Glutamatergic neuron (in vitro differentiated cells): ENCODE measurements around the gene SPRR2A. TPM values are rescaled to one million over a fixed set of nuclear protein-coding genes. Genes with fewer than 3 reads are reported as not detected.
"Not testable (repeated sequence)": the region's sequence is repeated elsewhere in the genome, so short reads cannot be mapped to it uniquely, and the experiment has no call there.

Source experiments
- DNase-seq: peaks from one replicate; pipeline ENCODE4 v3.0.0; 2022
- H3K27ac Mint-ChIP-seq: one replicate; pipeline ENCODE4 v1.8.0; 2020; ENCODE audit warnings: mild to moderate bottlenecking, mixed read lengths, inconsistent platforms; ENCODE audit not compliant: unreplicated experiment
- H3K27me3 Mint-ChIP-seq: one replicate; pipeline ENCODE4 v1.8.0; 2020; ENCODE audit warnings: mild to moderate bottlenecking, moderate library complexity, mixed read lengths, inconsistent platforms; ENCODE audit not compliant: unreplicated experiment
- H3K36me3 Mint-ChIP-seq: one replicate; pipeline ENCODE4 v1.8.0; 2020; ENCODE audit warnings: mild to moderate bottlenecking, mixed read lengths, inconsistent platforms; ENCODE audit not compliant: unreplicated experiment
- H3K4me1 Mint-ChIP-seq: one replicate; pipeline ENCODE4 v1.8.0; 2020; ENCODE audit warnings: mild to moderate bottlenecking, low read depth, mixed read lengths, inconsistent platforms; ENCODE audit not compliant: unreplicated experiment
- H3K4me3 Mint-ChIP-seq: one replicate; pipeline ENCODE4 v1.8.0; 2020; ENCODE audit warnings: mild to moderate bottlenecking, mixed read lengths, inconsistent platforms; ENCODE audit not compliant: unreplicated experiment
- H3K9me3 Mint-ChIP-seq: one replicate; pipeline ENCODE4 v1.8.0; 2020; ENCODE audit warnings: mild to moderate bottlenecking, moderate library complexity, mixed read lengths, inconsistent platforms; ENCODE audit not compliant: unreplicated experiment
- CTCF ChIP-seq: fragments of 200-600 bp; sonication (generic); IDR thresholded peaks from one replicate; pipeline ENCODE4 v1.5.0; 2021; ENCODE audit not compliant: partially characterized antibody, unreplicated experiment
- total RNA-seq: library from RNA; stranded (reverse); fragmentation: NEBNext Ultra II Directional; extraction: Animal tissue kit (Norgen Biotek cat#: 25700); gene quantifications from one replicate; pipeline ENCODE4 v1.2.1, GENCODE V29; 2021; ENCODE audit not compliant: unreplicated experiment

Gene SPRR2A
- total RNA-seq, 1 donor from 2014 or later = not detected

DNA sequence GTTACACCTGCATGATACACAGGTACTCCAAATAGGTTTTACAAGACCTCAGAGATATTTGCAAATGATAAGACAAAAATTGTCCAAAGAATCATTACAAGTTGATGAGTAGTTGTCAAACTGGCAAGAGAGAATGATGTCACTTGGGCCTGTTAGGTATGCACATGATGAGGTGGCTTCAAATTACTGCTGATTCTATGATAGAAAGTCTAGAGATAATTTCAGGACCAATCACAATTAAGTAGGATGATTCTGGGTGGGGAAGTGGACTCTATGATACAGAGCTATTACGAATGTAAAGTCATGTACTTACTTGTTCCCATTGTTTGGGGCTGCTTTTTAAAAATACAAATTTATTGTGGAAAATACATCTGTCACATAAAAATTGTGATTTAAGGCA, 31.5 kb downstream of the SPRR2A start:
- no peaks in the 10 kb centered on the region for H3K4me1 Mint-ChIP-seq
- H3K4me3 Mint-ChIP-seq = no peak overlapping the region
- peaks cover 3% of the 10 kb centered on the region for H3K9me3 Mint-ChIP-seq

DNA sequence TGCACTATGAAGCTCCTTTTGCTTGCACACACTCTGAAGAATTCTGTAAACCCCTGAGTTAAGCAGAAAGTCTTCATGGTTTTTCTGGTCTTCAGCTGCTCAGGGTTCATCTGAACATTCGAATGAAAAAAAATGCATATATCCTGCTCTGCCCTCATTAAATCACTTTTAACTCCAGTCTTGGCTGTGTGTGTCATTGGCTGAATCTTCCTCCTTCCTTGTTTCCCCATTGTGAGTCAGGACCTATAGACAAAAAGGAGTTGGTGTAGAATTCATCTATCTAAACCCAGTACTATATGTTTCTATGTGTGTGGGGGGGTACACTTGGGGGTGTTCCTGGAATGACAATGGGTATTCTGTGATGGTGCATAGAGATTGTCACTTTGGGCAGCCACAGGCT, 32.9 kb downstream of the SPRR2A start:
- Mint-ChIP-seq H3K9me3 (peaks cover 3% of the 10 kb centered on the region), H3K4me3 (no peak overlapping the region), H3K27ac (no peak overlapping the region), H3K4me1 (no peaks in the 10 kb centered on the region), H3K27me3 (no peaks in the 10 kb centered on the region), H3K36me3 (no peaks in the 10 kb centered on the region)
- TF ChIP-seq CTCF = no peak
- no peak for DNase-seq

More for the DNA sequence above, 31.5 kb downstream of the SPRR2A start:
- no peak for TF ChIP-seq CTCF
- H3K36me3 Mint-ChIP-seq = no peaks in the 10 kb centered on the region
- no peak overlapping the region for H3K27ac Mint-ChIP-seq
- H3K27me3 Mint-ChIP-seq = peaks cover 2% of the 10 kb centered on the region
- no peak for DNase-seq

DNA sequence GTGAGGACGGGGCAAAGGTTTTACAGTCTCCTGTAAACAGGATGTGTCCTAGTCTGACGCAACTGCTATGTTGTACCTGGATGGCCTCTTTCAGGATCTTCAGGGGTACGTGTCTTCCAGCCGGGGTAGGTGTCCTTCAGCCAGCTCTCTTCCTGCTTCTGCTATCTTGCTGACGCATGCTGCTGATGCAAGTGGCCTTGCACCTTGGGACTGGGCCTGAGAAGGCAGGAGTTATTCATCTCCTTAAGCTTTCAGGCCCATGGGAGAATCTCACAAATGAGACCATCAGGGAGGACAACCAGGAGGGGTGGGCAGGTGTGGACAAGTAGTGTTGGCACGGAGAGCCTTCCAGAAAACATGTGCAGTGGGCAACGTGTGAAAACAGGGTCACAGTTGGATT, 34.2 kb downstream of the SPRR2A start:
- Mint-ChIP-seq H3K9me3 (peaks cover 3% of the 10 kb centered on the region), H3K4me3 (no peak overlapping the region), H3K36me3 (no peaks in the 10 kb centered on the region), H3K27me3 (no peaks in the 10 kb centered on the region), H3K27ac (no peak overlapping the region), H3K4me1 (no peaks in the 10 kb centered on the region)
- TF ChIP-seq CTCF = no peak
- DNase-seq = no peak

- not testable (repeated sequence) for H3K9me3 Mint-ChIP-seq, H3K4me3 Mint-ChIP-seq, H3K27me3 Mint-ChIP-seq, DNase-seq, H3K36me3 Mint-ChIP-seq, H3K4me1 Mint-ChIP-seq, H3K27ac Mint-ChIP-seq
Observed at GRCh38 chr1:153022340-153022739, 35.0 kb downstream of the SPRR2A start.

DNA sequence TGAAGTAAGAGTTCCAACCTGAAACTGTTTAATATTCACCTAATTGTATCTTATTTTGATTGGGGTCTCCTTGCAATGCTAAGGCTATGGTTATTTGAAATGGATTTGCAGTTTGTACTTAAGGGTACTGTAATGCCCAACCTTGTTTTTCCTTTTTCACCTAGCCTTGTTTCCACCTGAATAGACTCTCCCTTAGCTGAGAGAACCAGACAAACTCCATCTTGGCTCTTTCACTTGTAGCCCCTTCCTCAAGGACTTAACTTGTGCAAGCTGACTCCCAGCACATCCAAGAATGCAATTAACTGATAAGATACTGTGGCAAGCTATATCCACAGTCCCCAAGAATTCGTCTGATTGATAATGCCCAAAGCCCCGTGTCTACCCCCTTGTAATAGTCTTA, 35.5 kb downstream of the SPRR2A start:
- not testable (repeated sequence) for H3K27ac Mint-ChIP-seq, H3K4me3 Mint-ChIP-seq, H3K4me1 Mint-ChIP-seq, H3K27me3 Mint-ChIP-seq, H3K36me3 Mint-ChIP-seq, H3K9me3 Mint-ChIP-seq, DNase-seq

- not testable (repeated sequence) for H3K4me1 Mint-ChIP-seq, H3K27ac Mint-ChIP-seq, H3K27me3 Mint-ChIP-seq, H3K4me3 Mint-ChIP-seq, H3K36me3 Mint-ChIP-seq, H3K9me3 Mint-ChIP-seq, DNase-seq
Observed at GRCh38 chr1:153011235-153011758, 46.0 kb downstream of the SPRR2A start.

Other genes starting within 250 kb of the SPRR2A start
- gene LCE1B, start 245.5 kb downstream of the SPRR2A start, total RNA-seq = not detected
- gene LCE1A, start 230.0 kb downstream of the SPRR2A start, total RNA-seq = not detected
- not detected for gene LCE6A, start 214.7 kb downstream of the SPRR2A start, total RNA-seq
- not detected for gene LCE7A, start 197.5 kb downstream of the SPRR2A start, total RNA-seq
- not detected for gene SMCP, start 179.2 kb downstream of the SPRR2A start, total RNA-seq
- not detected for gene IVL, start 149.0 kb downstream of the SPRR2A start, total RNA-seq
- not detected for gene SPRR5, start 110.3 kb downstream of the SPRR2A start, total RNA-seq
- not detected for gene SPRR4, start 86.9 kb downstream of the SPRR2A start, total RNA-seq
- gene SPRR1A, start 73.4 kb downstream of the SPRR2A start, total RNA-seq = not detected
- gene SPRR3, start 55.8 kb downstream of the SPRR2A start, total RNA-seq = not detected
- gene SPRR1B, start 26.3 kb downstream of the SPRR2A start, total RNA-seq = not detected
- gene SPRR2D, start 16.4 kb downstream of the SPRR2A start, total RNA-seq = not detected
- not detected for gene SPRR2B, start 14.1 kb upstream of the SPRR2A start, total RNA-seq
- gene SPRR2E, start 37.0 kb upstream of the SPRR2A start, total RNA-seq = not detected
- gene SPRR2F, start 56.0 kb upstream of the SPRR2A start, total RNA-seq = not detected
- gene SPRR2G, start 93.4 kb upstream of the SPRR2A start, total RNA-seq = not detected
- not detected for gene LELP1, start 145.9 kb upstream of the SPRR2A start, total RNA-seq
- gene PRR9, start 160.1 kb upstream of the SPRR2A start, total RNA-seq = not detected
- gene LORICRIN, start 202.2 kb upstream of the SPRR2A start, total RNA-seq = not detected